MM.1S (cell line): ENCODE results near the gene CELSR3.

Experiments
- DNase-seq: peaks from one replicate; pipeline ENCODE4 v3.0.0-alpha.2; 2015
- H2AFZ ChIP-seq: fragments of 300-600 bp; sonication (generic); 2 replicates; pipeline ENCODE4 v1.6.0; 2016; ENCODE audit warnings: antibody characterized with exemption, low read length
- H3F3A ChIP-seq: fragments of 300-600 bp; sonication (generic); 2 replicates; pipeline ENCODE4 v1.6.1; 2016; ENCODE audit warnings: mild to moderate bottlenecking, antibody characterized with exemption, low read length, moderate library complexity, mixed read lengths; ENCODE audit not compliant: insufficient read depth
- H3K27ac ChIP-seq: fragments of 300-600 bp; sonication (generic); 2 replicates; pipeline ENCODE4 v1.5.1; 2016; ENCODE audit warnings: mild to moderate bottlenecking, low read length
- H3K27me3 ChIP-seq: fragments of 300-600 bp; sonication (generic); replicated peaks from 2 replicates; pipeline ENCODE4 v1.6.0; 2016; ENCODE audit warnings: low read length; ENCODE audit not compliant: insufficient read depth
- H3K36me3 ChIP-seq: fragments of 300-600 bp; sonication (generic); replicated peaks from 2 replicates; pipeline ENCODE4 v1.6.1; 2016; ENCODE audit warnings: mild to moderate bottlenecking, low read length, mixed read lengths; ENCODE audit not compliant: insufficient read depth
- H3K4me1 ChIP-seq: fragments of 300-600 bp; sonication (generic); 2 replicates; pipeline ENCODE4 v1.6.1; 2016; ENCODE audit warnings: low read length, mixed read lengths
- H3K4me2 ChIP-seq: fragments of 300-600 bp; sonication (generic); 2 replicates; pipeline ENCODE4 v1.6.0; 2016; ENCODE audit warnings: low read depth, low read length
- H3K4me3 ChIP-seq: fragments of 300-600 bp; sonication (generic); 2 replicates; pipeline ENCODE4 v1.5.1; 2016; ENCODE audit warnings: low read length, mixed read lengths
- H3K79me2 ChIP-seq: fragments of 300-600 bp; sonication (generic); 2 replicates; pipeline ENCODE4 v1.6.1; 2016; ENCODE audit warnings: mixed run types, low read length, mixed read lengths
- H3K9ac ChIP-seq: fragments of 300-600 bp; sonication (generic); 2 replicates; pipeline ENCODE4 v1.6.1; 2016; ENCODE audit warnings: low read length, mixed read lengths
- H3K9me2 ChIP-seq: fragments of 300-600 bp; sonication (generic); replicated peaks from 2 replicates; pipeline ENCODE4 v1.6.1; 2016; ENCODE audit warnings: mild to moderate bottlenecking, low read length, mixed read lengths; ENCODE audit not compliant: insufficient read depth
- H3K9me3 ChIP-seq: fragments of 300-600 bp; sonication (generic); replicated peaks from 2 replicates; pipeline ENCODE4 v1.6.1; 2016; ENCODE audit warnings: mild to moderate bottlenecking, low read length, mixed read lengths; ENCODE audit not compliant: insufficient read depth
- H4K20me1 ChIP-seq: fragments of 300-600 bp; sonication (generic); 2 replicates; pipeline ENCODE4 v1.6.1; 2016; ENCODE audit warnings: mild to moderate bottlenecking, low read length, moderate library complexity, mixed read lengths; ENCODE audit not compliant: insufficient read depth
- CTCF ChIP-seq: fragments of 300-600 bp; sonication (generic); IDR thresholded peaks from 2 replicates; pipeline ENCODE4 v1.5.1; 2016; ENCODE audit warnings: antibody characterized with exemption, low read length, mixed read lengths
- EZH2 ChIP-seq: fragments of 300-600 bp; sonication (generic); optimal IDR thresholded peaks from 2 replicates; pipeline ENCODE3; 2017; ENCODE audit warnings: low read depth, mild to moderate bottlenecking, antibody characterized with exemption, low read length, mixed read lengths
- EZH2phosphoT487 ChIP-seq: fragments of 300-600 bp; sonication (generic); IDR thresholded peaks from 2 replicates; pipeline ENCODE4 v1.6.1; 2018; ENCODE audit warnings: antibody characterized with exemption, low read length

CELSR3 gene

GRCh38 chr3:48655606-48656005 lies 7.1 kb downstream of the CELSR3 start:
- Histone ChIP-seq H3K4me1 (peaks cover 23% of the 10 kb centered on the region), H4K20me1 (no peaks in the 10 kb centered on the region), H3K4me3 (no peak overlapping the region), H3K4me2 (peak overlapping the region; percentile 75; the same call in 1 of the 2 replicates), H3K9me3 (no peaks in the 10 kb centered on the region), H3K36me3 (no peaks in the 10 kb centered on the region), H3K9ac (no peak overlapping the region), H3F3A (peaks cover 9% of the 10 kb centered on the region; the same call in 1 of the 2 replicates), H3K27me3 (peaks cover 17% of the 10 kb centered on the region), H3K79me2 (no peaks in the 10 kb centered on the region), H3K27ac (no peak overlapping the region), H2AFZ (no peak overlapping the region), H3K9me2 (no peaks in the 10 kb centered on the region)
- no peak for DNase-seq
- no peak for TF ChIP-seq CTCF
- no peak for TF ChIP-seq EZH2phosphoT487
- no peak for TF ChIP-seq EZH2

GRCh38 chr3:48655063-48655462 lies 7.6 kb downstream of the CELSR3 start:
- Histone ChIP-seq H3K9me3 (no peaks in the 10 kb centered on the region), H3K9ac (no peak overlapping the region), H3K27ac (no peak overlapping the region), H3K79me2 (no peaks in the 10 kb centered on the region), H3K9me2 (no peaks in the 10 kb centered on the region), H2AFZ (no peak overlapping the region), H3K4me2 (no peak overlapping the region), H3K36me3 (no peaks in the 10 kb centered on the region), H3K4me3 (no peak overlapping the region), H4K20me1 (no peaks in the 10 kb centered on the region), H3K4me1 (peaks cover 23% of the 10 kb centered on the region), H3K27me3 (peaks cover 15% of the 10 kb centered on the region), H3F3A (peaks cover 9% of the 10 kb centered on the region; the same call in 1 of the 2 replicates)
- no peak for TF ChIP-seq EZH2
- TF ChIP-seq EZH2phosphoT487: no peak
- TF ChIP-seq CTCF: no peak
- no peak for DNase-seq

GRCh38 chr3:48652923-48653715 lies 9.6 kb downstream of the CELSR3 start:
- H3K4me1 ChIP-seq: peaks cover 23% of the 10 kb centered on the region
- H3F3A ChIP-seq: peaks cover 9% of the 10 kb centered on the region; the same call in 1 of the 2 replicates
- H2AFZ ChIP-seq: no peak overlapping the region
- H3K4me2 ChIP-seq: peak overlapping the region; percentile 3; the same call in 1 of the 2 replicates
- peak overlapping the region; percentile 20; the same call in 1 of the 2 replicates for H3K27ac ChIP-seq
- H3K4me3 ChIP-seq: no peak overlapping the region
- DNase-seq: peak; percentile 84
- TF ChIP-seq CTCF (no peak), EZH2phosphoT487 (no peak), EZH2 (no peak)
- H3K27me3 ChIP-seq: peaks cover 10% of the 10 kb centered on the region
- H3K79me2 ChIP-seq: no peaks in the 10 kb centered on the region
- H3K9ac ChIP-seq: no peak overlapping the region
- H3K9me3 ChIP-seq: no peaks in the 10 kb centered on the region
- H3K36me3 ChIP-seq: no peaks in the 10 kb centered on the region
- H3K9me2 ChIP-seq: no peaks in the 10 kb centered on the region
- no peaks in the 10 kb centered on the region for H4K20me1 ChIP-seq
